Measurements from ENCODE around the gene C11orf24.
"Not testable (repeated sequence)": the region's sequence is repeated elsewhere in the genome, so short reads cannot be mapped to it uniquely, and the experiment has no call there.

C11orf24 gene

DNA sequence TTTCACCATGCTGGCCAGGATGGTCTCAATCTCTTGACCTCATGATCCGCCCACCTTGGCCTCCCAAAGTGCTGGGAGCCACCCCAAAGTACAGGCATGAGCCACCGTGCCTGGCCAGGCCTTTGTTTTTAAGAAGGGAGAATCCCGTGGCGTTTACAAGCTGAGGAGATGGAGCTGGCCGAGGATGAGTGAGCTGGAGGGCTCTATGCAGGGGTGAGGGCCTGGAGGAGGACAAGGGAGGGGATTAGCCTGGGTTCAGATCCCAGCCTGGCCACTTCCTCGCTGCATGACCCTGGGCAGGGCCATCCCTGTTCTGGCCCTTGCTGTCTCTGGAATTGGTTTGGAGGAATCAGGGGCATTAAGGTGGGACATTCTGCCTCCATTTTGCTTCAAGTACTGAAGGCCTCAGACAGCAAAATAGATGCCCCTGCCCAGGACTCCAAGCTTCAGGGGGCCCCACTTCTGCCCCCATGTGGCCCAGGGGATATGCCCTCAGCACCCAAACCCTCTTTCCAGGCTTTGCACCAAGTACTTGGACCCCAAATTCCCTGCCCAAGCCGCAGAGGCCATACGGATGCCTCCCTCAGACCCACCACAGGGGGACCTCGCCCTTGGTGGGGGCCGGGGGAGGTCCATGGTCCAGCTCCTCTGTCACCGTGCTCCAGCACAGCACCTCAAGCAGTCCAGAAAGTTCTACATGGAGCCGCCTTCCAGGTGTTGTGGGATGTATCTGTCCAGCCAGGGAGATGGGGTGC is 28.5 kb upstream of the C11orf24 start:
- in situ Hi-C loops (cut with MboI; ENCODE audit: low sequenced_read_pairs): loop anchor here (10.0 kb wide), 1 partner anchor 45 kb away; no protein-coding TSS in a partner anchor

DNA sequence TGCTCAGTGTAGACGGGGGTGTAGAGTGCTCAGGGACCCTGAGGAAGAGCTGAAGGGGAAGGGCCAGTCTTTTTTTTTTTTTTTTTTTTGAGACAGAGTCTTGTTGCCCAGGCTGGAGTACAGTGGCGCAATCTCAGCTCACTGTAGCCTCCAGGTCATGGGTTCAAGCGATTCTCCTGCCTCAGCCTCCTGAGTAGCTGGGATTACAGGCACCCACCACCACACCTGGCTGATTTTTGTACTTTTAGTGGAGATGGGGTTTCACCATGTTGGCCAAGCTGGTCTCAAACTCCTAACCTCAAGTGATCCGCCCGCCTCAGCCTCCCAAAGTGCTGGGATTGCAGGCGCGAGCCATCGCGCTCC is 27.7 kb upstream of the C11orf24 start:
- in situ Hi-C loops (cut with MboI; ENCODE audit: low sequenced_read_pairs): not testable (repeated sequence)

DNA sequence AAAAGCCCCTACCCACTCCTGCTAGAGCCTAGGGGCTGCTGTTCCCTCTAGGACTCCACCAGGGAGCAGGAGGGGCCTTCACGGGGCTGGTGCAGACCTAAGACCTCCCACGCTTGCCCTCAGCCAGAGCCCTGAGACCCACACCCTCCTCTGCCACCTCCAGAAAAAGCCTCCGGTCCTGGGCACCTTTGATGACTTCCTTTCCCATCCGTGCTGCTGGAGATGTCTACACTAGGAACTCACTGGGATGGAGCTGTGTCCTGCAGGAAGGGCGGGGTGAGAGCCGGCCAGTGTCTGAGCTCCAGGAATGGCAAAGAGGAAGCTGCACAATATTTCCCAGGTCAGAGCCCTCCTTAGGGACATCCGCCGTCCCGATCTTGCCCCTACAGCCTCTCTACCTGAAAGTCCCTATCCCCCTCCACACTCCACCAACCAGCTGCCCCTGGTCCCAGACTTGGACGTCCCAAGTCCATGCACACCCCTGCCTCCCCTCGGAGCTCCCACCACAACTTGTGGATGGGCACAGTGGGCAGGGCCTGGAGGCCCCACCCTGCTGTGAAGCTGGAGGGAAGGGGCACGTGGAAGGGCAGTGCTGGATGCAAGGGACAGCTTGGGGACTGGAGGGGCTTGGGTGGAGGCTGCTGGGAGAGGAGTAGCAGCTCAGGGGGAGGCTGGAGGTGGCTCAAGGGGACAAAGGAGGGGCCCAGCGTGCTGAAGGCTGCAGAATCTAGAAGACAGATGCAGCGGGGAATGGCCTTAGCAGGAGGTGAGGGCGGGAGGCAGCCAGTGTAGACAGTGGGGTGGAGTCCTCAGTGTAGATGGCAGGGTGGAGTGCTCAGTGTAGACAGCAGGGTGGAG is 27.1 kb upstream of the C11orf24 start:
- in situ Hi-C loops (cut with MboI; ENCODE audit: low sequenced_read_pairs): no loop called here

DNA sequence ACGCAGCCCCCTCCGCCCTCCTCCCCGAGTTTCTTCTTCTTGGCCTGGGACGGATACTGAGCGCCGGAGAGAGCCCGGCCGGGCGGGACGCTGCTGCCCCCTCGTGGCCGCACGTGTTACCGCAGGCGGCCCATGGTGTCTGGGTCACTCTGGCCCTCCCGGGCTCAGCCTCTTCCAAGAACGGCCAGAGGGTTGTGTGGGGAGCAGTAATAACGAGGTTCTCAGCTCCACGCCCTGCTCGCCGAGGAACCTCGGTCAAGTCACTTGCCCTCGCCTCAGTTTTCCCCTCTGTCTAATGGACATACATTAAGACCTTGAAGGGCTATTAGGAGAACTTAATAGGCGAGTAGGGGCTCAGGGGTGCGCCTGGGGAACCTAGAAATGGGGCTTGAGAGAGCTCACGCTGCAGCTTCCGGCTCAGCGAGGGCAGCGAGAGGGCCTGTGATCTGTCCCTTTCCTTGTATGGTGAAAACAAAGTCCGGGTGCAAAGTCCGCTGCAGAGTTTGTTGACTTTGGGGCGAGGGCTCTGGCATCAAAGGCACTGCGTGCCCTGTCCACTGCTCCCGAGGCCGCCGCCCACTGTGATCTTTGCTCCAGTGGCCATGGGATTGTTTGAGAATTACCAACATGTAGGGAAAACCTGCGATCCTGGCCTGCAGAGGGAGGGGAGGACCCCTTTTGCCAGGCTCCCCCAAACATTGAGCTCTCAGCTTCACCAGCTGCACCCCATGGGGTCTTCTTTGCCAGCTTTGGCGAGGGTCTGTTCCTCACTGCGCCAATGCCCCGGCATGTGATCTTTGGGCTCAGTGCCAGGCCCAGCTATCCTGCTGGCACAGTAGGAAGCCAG is 26.3 kb upstream of the C11orf24 start:
- in situ Hi-C loops (cut with MboI; ENCODE audit: low sequenced_read_pairs): no loop called here

DNA sequence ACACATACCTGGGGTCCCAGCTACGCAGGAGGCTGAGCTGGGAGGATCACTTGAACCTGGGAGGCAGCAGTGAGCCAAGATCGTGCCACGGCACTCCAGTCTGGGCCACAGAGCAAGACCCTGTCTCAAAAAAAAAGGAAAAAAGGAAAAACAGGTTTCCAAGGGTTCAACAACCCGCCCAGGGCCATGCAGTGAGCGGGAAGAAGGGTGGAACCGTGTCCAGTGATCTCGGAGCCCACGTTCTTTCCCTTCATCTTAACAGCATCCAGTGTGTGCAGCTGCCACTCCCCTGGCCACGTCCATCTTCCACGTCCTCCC is 25.7 kb upstream of the C11orf24 start:
- in situ Hi-C loops (cut with MboI; ENCODE audit: low sequenced_read_pairs): no loop called here

DNA sequence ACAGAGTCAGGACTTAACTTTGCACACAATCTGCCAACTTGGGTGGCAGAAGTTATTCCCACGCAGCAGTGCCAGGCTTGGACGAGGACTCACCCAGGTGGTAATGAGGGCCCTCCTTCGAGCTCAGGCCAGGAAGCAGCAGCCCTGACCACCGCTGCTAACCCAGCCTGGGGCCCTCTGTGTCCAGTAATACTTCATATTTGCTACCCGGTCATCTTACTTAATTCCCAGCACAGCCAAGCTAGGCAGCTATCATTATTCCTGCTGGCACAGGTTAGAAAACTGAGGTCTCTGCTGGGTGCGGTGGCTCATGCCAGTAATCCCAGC is 25.2 kb upstream of the C11orf24 start:
- in situ Hi-C loops (cut with MboI; ENCODE audit: low sequenced_read_pairs): no loop called here

DNA sequence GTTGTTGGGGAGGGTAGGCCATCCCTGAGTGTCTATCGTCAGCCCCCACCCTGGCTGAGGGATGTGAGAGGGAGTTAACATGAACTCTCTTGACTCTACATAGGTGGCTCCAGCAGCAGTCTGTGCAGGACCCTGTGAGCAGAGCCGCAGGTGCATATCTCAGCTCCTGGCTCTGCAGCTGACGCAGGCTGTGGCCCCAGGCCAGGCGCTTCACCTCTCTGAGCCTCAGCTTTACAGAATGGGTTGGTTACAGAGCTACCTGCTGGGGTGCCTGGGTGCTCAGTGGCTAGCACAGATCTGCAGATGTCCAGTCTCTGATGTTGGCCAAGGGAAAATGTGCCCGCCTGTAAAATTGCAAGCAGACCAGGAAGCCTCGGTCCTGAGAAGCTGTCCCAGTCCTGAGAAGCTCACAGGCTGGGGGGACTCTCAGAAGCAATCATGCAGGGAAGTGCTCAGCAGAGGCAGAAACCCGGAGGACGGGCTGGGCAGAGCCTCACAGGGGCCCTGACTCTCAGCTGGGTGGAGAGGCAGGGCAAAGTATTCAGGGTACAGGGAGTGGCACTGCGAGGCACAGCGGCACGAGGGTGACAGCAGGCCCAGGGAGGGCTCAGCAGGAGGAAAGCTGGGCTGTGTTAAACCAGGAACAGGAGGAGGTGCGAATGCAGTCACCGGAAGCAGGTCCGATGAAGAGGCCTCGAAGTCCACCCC is 24.7 kb upstream of the C11orf24 start:
- in situ Hi-C loops (cut with MboI; ENCODE audit: low sequenced_read_pairs): no loop called here

DNA sequence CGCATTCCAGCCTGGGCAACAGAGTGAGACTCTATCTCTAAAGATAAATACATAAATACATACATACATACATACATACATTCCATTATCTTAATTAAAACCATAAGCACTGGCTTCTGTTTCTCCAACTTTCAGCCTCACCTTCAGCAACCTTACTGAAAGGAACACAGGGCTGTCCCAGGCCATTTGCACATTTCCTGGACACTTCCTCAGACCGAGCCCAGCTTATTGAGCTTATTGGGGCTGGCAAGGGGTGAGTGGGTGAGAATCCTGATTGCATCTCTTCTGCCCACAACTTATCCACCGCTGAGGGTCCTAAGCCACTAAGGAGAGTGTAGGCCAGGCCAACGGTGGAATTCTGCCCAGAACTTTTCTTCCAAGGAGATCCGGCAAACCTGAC is 24.2 kb upstream of the C11orf24 start:
- in situ Hi-C loops (cut with MboI; ENCODE audit: low sequenced_read_pairs): no loop called here

DNA sequence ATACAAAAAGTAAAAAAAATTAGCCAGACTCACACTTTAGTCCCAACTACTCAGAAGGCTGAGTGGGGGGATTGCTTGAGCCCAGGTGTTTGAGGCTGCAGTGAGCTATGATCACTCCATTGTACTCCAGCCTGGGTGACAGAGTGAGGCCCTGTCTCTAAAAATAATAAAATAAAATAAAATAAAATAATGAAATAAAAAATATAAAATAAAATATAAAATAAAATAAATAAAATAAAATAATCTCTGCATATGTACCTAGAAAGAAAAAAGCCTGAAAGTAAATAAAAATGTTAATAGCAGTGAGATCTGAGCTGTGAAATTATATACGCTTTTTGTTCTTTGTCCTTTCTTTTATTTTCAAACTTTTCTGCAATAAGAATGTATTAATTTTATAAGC is 23.5 kb upstream of the C11orf24 start:
- in situ Hi-C loops (cut with MboI; ENCODE audit: low sequenced_read_pairs): no loop called here

DNA sequence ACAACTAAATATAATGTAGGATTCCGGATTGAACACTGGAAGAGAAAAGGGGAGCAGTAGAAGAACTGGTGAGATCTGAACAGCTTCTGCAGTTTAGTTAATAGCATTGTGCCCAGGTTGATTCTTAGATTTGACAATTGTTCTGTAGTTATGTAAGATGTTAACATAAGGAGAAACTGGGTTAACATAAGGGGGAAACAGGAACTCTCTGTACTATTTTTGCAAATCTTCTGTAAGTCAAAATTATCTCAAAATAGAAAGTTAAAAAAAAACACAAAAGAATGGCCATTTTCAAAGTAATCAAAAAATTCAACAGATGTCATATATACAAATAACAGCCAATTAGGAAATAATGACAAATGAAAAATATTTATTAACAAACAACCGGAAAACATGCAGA is 21.9 kb upstream of the C11orf24 start:
- in situ Hi-C loops (cut with MboI; ENCODE audit: low sequenced_read_pairs): no loop called here

DNA sequence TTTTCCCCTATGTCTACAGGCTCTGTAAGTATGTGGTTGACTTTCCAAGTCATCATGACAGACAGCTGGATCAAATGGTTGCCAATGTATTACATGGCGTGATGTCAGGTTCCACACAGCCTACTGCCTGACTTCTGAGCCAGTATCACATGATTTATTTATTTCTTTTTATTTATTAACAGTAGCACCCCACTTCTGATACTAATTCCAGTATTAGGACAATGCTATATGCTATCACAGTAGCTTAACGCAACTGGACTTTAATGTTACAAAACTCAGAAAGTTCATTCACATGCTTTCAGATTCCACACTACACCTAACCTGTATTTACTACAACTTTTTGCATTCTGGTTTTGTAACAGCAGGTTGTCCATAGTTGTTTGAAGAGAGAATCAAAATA is 17.7 kb upstream of the C11orf24 start:
- in situ Hi-C loops (cut with MboI; ENCODE audit: low sequenced_read_pairs): no loop called here

DNA sequence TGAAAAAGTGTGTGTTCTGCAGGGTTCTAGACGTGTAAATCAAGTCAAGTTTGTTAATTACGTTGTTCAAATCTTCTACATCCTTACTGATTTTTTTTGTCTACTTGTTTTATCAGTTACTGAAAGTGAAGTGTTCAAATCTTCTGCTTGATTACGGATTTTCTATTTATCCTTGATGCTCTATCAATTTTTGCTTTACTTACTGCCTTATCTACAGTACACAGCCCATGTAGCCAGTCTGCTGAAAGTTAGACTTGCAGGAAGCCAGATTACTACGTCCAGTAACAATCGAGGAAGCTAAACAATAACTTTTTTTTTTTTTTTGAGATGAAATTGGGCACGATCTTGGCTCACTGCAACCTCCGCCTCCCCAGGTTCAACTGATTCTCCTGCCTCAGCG is 15.6 kb upstream of the C11orf24 start:
- in situ Hi-C loops (cut with MboI; ENCODE audit: low sequenced_read_pairs): no loop called here

DNA sequence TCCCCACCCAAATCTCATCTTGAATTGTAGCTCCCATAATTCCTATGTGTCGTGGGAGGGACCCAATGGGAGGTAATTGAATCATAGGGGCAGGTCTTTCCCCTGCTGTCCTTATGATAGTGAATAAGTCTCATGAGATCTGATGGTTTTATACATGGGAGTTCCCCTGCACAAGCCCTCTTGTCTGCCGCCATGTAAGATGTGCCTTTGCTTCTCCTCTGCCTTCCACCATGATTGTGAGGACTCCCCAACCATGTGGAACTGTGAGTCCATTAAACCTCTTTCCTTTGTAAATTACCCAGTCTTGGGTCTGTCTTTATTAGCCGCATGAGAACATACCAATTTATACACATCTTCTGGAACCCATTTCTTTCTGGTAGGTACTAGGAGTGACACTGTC is 12.8 kb upstream of the C11orf24 start:
- in situ Hi-C loops (cut with MboI; ENCODE audit: low sequenced_read_pairs): not testable (repeated sequence)

DNA sequence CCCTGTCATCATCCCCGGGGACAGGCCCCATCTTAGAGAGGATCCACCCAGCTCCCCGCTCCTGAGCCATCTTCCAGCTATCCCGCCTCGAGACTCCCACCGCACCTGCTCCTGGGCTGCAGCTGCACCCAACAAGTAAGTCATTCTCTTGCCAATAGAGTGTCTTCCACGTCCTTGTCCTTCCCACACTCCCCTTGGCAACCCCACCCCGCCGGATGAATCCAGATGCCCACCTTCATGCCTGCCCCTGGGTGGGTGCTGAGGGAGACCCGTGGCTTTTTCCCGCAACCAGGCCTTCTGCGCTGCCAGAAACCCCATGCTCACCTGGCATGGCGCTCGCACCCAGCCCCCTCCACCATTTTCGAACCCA is 11.1 kb upstream of the C11orf24 start:
- in situ Hi-C loops (cut with MboI; ENCODE audit: low sequenced_read_pairs): no loop called here

DNA sequence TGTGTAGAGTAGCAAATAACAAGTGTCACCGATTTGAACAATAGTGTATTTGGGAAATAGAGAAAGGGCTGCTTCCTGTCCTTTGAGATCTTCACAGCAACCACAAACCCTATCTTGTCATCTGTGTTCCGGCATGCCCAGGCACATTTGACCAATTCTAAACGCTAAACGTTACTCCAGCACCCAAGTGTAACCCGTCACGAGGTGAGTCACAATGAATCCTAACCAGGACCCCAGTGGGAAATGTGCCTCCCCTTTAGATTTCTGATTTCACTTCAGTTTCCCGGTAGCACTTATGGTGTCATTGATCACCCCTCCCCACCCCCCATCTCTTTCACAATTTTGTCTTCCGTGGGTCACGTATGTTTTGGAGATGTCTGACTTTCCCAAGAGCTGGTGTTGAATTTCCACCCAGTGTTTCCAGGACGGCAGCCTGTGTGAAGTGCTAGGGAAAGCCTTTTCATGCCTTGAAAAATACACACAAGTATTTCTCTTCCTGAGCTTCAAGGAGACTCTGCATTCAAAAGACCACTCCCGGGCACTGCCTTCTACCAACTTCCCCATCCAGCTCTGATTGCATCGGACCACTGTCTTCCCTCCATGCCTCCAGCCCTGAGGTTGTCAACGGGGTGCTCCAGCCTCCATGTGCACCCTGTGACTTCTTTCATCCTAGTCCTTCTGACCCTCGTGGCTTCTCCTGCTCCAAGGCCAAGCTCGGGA is 10.5 kb upstream of the C11orf24 start:
- in situ Hi-C loops (cut with MboI; ENCODE audit: low sequenced_read_pairs): no loop called here

DNA sequence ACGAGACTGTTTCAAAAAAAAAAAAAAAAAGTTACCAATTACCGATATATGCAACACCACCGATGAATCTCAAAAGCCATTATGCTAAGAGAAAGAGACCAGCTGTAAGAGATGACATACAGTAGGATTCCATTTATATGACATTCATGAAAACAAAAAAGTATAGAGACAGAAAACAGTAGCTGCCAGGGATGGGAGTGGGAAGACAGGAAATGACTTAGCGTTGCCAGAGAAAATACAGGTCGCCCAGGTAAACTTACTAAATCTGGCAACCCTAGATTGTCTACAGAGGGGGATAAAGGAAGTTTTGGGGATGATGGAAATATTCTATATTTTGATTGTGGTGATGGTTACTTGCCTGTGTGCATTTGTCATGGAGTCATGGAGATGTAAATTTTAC is 7.9 kb upstream of the C11orf24 start:
- in situ Hi-C loops (cut with MboI; ENCODE audit: low sequenced_read_pairs): no loop called here

DNA sequence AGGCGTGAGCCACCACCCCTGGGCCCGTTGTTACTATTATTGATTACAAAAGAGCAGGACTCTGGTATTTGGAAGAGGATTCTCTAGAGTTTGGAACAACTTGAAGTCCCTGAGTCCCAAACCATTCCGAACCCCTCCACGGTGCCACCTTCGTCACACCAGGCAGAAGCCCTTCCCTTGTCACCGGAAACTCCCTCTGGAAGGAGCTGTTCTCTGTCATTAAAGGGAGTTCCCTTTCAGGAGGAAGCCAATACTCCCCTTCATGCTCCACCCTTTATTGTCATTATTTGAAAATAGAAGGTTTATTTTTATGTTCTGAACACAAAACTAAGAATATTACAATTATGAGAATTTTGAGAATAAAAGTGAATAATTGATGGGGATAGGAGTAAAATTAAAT is 5.1 kb upstream of the C11orf24 start:
- in situ Hi-C loops (cut with MboI; ENCODE audit: low sequenced_read_pairs): no loop called here

DNA sequence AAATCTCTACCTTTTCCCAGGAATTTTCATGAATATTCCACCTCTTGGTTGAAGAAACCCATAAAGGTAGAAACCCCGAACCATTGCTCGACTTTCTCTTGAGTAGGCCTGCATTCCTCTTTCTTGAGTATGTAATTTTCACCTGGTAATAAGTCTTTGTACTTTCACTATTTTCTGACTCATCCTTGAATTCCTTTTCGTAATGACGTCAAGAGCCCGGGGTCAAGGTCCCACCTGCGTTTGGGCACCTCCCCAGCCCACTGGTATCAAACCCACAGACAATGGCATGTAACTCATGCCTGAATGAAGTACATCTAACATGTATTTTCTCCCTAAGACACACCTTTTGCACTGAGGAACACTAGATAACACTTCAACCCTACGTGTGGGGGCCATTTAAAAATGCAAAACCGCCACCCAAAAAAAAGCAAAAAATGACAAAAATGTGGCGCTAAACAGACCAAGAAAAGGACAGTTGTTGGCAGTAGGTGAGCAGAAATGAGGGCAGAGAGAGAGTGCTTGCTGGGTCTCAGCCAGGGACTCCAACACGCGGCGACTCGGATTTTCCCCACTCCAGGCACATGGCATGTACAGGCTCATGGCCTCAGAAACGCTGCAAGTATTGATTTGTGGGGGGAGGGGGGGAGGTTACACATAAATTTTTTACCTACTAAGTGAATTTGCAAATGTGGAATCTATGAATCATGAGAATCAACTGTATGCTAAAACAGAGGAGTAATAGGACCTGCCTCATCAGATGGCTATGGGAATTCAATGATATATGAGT is 4.1 kb upstream of the C11orf24 start:
- in situ Hi-C loops (cut with MboI; ENCODE audit: low sequenced_read_pairs): no loop called here

DNA sequence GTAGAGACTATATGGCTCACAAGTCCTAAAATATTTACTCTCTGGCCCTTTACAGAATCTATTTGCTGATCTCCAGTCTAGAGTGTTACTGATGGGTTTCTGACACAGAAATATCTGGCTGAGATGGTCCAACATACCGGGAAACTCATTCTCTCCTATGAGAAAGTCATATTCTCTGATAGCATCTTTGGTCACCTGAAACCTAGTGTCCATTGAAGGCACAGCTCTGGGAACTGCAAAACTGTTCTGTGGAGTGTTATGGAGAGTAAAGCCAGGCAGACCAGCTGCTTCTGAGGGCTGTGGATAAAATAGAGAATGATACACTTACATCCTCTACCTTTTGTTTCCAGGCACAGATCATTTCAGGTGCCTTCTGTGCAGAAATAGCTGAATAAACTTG is 2.5 kb upstream of the C11orf24 start:
- in situ Hi-C loops (cut with MboI; ENCODE audit: low sequenced_read_pairs): no loop called here
